KG1 (cell line): ENCODE results near the gene CABLES2.

ENCODE experiments used
- DNase-seq: peaks from one replicate; lab custom pipeline; 2025; lab: John Stamatoyannopoulos, UW

Gene CABLES2

GRCh38 chr20:62405108-62405980 lies 1.7 kb downstream of the CABLES2 start:
- DNase-seq, result no peak

GRCh38 chr20:62404761-62405107 lies 2.4 kb downstream of the CABLES2 start:
- DNase-seq, result no peak

- DNase-seq, result no peak
Observed at GRCh38 chr20:62404112-62404665, 2.9 kb downstream of the CABLES2 start.

GRCh38 chr20:62403331-62403730 lies 3.8 kb downstream of the CABLES2 start:
- no peak for DNase-seq

- no peak for DNase-seq
Observed at GRCh38 chr20:62402456-62403150, 4.5 kb downstream of the CABLES2 start.

- no peak for DNase-seq
Observed at GRCh38 chr20:62401331-62401779, 5.7 kb downstream of the CABLES2 start.

- no peak for DNase-seq
Observed at GRCh38 chr20:62400541-62400940, 6.5 kb downstream of the CABLES2 start.

- DNase-seq, result no peak
Observed at GRCh38 chr20:62400021-62400420, 7.1 kb downstream of the CABLES2 start.

GRCh38 chr20:62398120-62398821 lies 8.8 kb downstream of the CABLES2 start:
- DNase-seq, result no peak

- no peak for DNase-seq
Observed at GRCh38 chr20:62396367-62397239, 10.5 kb downstream of the CABLES2 start.

- DNase-seq, result no peak
Observed at GRCh38 chr20:62395311-62396242, 11.5 kb downstream of the CABLES2 start.

GRCh38 chr20:62394248-62395245 lies 12.5 kb downstream of the CABLES2 start:
- no peak for DNase-seq

- DNase-seq, result no peak
Observed at GRCh38 chr20:62393830-62394229, 13.3 kb downstream of the CABLES2 start.

- DNase-seq, result no peak
Observed at GRCh38 chr20:62393335-62393665, 13.8 kb downstream of the CABLES2 start.

- no peak for DNase-seq
Observed at GRCh38 chr20:62392621-62393334, 14.3 kb downstream of the CABLES2 start.

GRCh38 chr20:62392077-62392418 lies 15.0 kb downstream of the CABLES2 start:
- no peak for DNase-seq

GRCh38 chr20:62391165-62392076 lies 15.7 kb downstream of the CABLES2 start:
- DNase-seq, result no peak
